CD14-positive monocyte (primary cell): ENCODE data around the gene PNN. TPM values are rescaled to one million over a fixed set of nuclear protein-coding genes. Genes with fewer than 3 reads are reported as not detected.
"Not testable (repeated sequence)": the region's sequence is repeated elsewhere in the genome, so short reads cannot be mapped to it uniquely, and the experiment has no call there.

Source experiments
- DNase-seq, 3 donors: peaks; one replicate each; pipeline ENCODE4 v3.0.0-alpha.2; 2011 to 2022
- H2AFZ ChIP-seq: 2 replicates; pipeline ENCODE4 v1.6.0; 2012; ENCODE audit warnings: mild to moderate bottlenecking, low read depth, low read length, inconsistent platforms; ENCODE audit not compliant: insufficient read depth, poor library complexity, severe bottlenecking
- H3K27ac ChIP-seq, 2 donors: 1 replicate in 1 of 2; 2 replicates in 1 of 2; pipeline ENCODE4 v1.5.1; 2012 to 2013; ENCODE audit warnings: low read length in 2 of 2, control low read depth in 1 of 2, inconsistent platforms in 1 of 2, low read depth in 1 of 2, mild to moderate bottlenecking in 1 of 2
- H3K27me3 ChIP-seq, 2 donors: one replicate each; pipeline versions ENCODE4 v1.6.0 to v1.6.1; 2011 to 2013; ENCODE audit warnings: low read length in 2 of 2; ENCODE audit not compliant: control insufficient read depth in 2 of 2, insufficient read depth in 2 of 2
- H3K36me3 ChIP-seq, 2 donors: replicated peaks in 1 of 2; 1 replicate in 1 of 2; 2 replicates in 1 of 2; pipeline versions ENCODE4 v1.5.1 to v1.6.1; 2012 to 2013; ENCODE audit warnings: low read length in 2 of 2, control low read depth in 1 of 2, inconsistent platforms in 1 of 2, mild to moderate bottlenecking in 1 of 2; ENCODE audit not compliant: insufficient read depth in 2 of 2, control insufficient read depth in 1 of 2
- H3K4me1 ChIP-seq, 2 donors: 1 replicate in 1 of 2; 2 replicates in 1 of 2; pipeline versions ENCODE4 v1.5.1 to v1.6.1; 2012 to 2013; ENCODE audit warnings: low read length in 2 of 2, control low read depth in 1 of 2, inconsistent platforms in 1 of 2, mild to moderate bottlenecking in 1 of 2, moderate library complexity in 1 of 2; ENCODE audit not compliant: insufficient read depth in 2 of 2, control insufficient read depth in 1 of 2
- H3K4me2 ChIP-seq: replicated peaks from 2 replicates; pipeline ENCODE3; 2012; ENCODE audit warnings: low read length, moderate library complexity, mild to moderate bottlenecking; ENCODE audit not compliant: poor library complexity, severe bottlenecking; ENCODE audit errors: extremely low read depth
- H3K4me3 ChIP-seq, 3 experiments: fragments of 200-600 bp in 1 of 3; sonication (generic) in 1 of 3; replicated peaks in 1 of 3; 1 replicate in 2 of 3; 2 replicates in 1 of 3; pipeline ENCODE4 v1.5.1; 2011 to 2013; ENCODE audit warnings: low read length in 3 of 3, mild to moderate bottlenecking in 3 of 3, control low read depth in 2 of 3, low read depth in 2 of 3, inconsistent platforms in 1 of 3, moderate library complexity in 1 of 3
- H3K79me2 ChIP-seq: 2 replicates; pipeline ENCODE4 v1.6.0; 2012; ENCODE audit warnings: mild to moderate bottlenecking, control low read depth, inconsistent platforms, low read length, moderate library complexity; ENCODE audit not compliant: insufficient read depth
- H3K9ac ChIP-seq: 2 replicates; pipeline ENCODE4 v1.6.0; 2017; ENCODE audit warnings: low read length, mild to moderate bottlenecking; ENCODE audit not compliant: insufficient read depth, poor library complexity, severe bottlenecking
- H3K9me3 ChIP-seq, 2 donors: replicated peaks in 1 of 2; 1 replicate in 1 of 2; 2 replicates in 1 of 2; pipeline versions ENCODE4 v1.5.1 to v1.6.1; 2012 to 2013; ENCODE audit warnings: low read length in 2 of 2, control low read depth in 1 of 2; ENCODE audit not compliant: control insufficient read depth in 1 of 2, insufficient read depth in 1 of 2
- H4K20me1 ChIP-seq: 2 replicates; pipeline ENCODE4 v1.6.0; 2012; ENCODE audit warnings: mild to moderate bottlenecking, low read length, control low read depth, moderate library complexity; ENCODE audit not compliant: insufficient read depth
- H3K27ac Mint-ChIP-seq, 7 donors: one replicate each; pipeline ENCODE4 v1.8.0; 2020; ENCODE audit warnings: mild to moderate bottlenecking in 7 of 7, mixed read lengths in 7 of 7, moderate library complexity in 6 of 7, inconsistent platforms in 2 of 7
- H3K27me3 Mint-ChIP-seq, 3 donors: one replicate each; pipeline ENCODE4 v1.8.0; 2021 to 2022; ENCODE audit warnings: low read depth in 3 of 3, mild to moderate bottlenecking in 3 of 3, mixed read lengths in 3 of 3, moderate library complexity in 3 of 3, inconsistent platforms in 1 of 3
- H3K36me3 Mint-ChIP-seq, 2 donors: one replicate each; pipeline ENCODE4 v1.8.0; 2020; ENCODE audit warnings: mixed read lengths in 2 of 2, inconsistent platforms in 1 of 2, mild to moderate bottlenecking in 1 of 2
- H3K4me1 Mint-ChIP-seq: one replicate; pipeline ENCODE4 v1.8.0; 2020; ENCODE audit warnings: mild to moderate bottlenecking, mixed read lengths
- H3K4me3 Mint-ChIP-seq, 2 donors: one replicate each; pipeline ENCODE4 v1.8.0; 2020; ENCODE audit warnings: mild to moderate bottlenecking in 2 of 2, mixed read lengths in 2 of 2, moderate library complexity in 1 of 2
- H3K9me3 Mint-ChIP-seq, 7 donors: one replicate each; pipeline ENCODE4 v1.8.0; 2020 to 2022; ENCODE audit warnings: mixed read lengths in 7 of 7, mild to moderate bottlenecking in 6 of 7, moderate library complexity in 6 of 7, inconsistent platforms in 2 of 7
- CTCF ChIP-seq: fragments of 200-600 bp; IDR thresholded peaks from one replicate; pipeline ENCODE4 v1.8.0; 2022; ENCODE audit warnings: antibody characterized with exemption, mild to moderate bottlenecking
- WGBS: methylation state at CpG from one replicate; pipeline ENCODE4 v1.1.5; 2013; ENCODE audit warnings: missing lambda C conversion rate; ENCODE audit not compliant: insufficient coverage; 5-methylcytosine and 5-hydroxymethylcytosine counted together
- intact Hi-C, 2 donors: fragments of 100-400 bp; cut with micrococcal nuclease; formaldehyde crosslinking; loops; one replicate each; pipeline versions ENCODE4 v1.15.0 to v1.15.1; 2023
- polyA plus RNA-seq, 3 donors: library from polyadenylated mRNA; depleted of rRNA in 1 of 3; unstranded in 2 of 3; stranded (reverse) in 1 of 3; fragments of 300-500 nt in 2 of 3; fragments of >200 nt in 1 of 3; fragmentation: Illumina TruSeq in 2 of 3; gene quantifications; 1 replicate in 2 of 3; 2 replicates in 1 of 3; pipeline ENCODE4 v1.2.3, GENCODE V29; 2012 to 2021

The PNN gene
- polyA plus RNA-seq, 3 donors, result 4.7 to 34.9 (median 9.0) TPM

- no peak for DNase-seq
- H3K27ac Mint-ChIP-seq, result peak overlapping the region in 2 of 7 donors; percentile 28 to 33
- Histone ChIP-seq H3K27ac (no peak overlapping the region), H3K79me2 (no peaks in the 10 kb centered on the region), H4K20me1 (peaks cover 21% of the 10 kb centered on the region), H3K4me3 (no peak overlapping the region), H3K9me3 (no peaks in the 10 kb centered on the region), H3K4me2 (no peak overlapping the region), H3K4me1 (no peaks in the 10 kb centered on the region), H3K27me3 (no peaks in the 10 kb centered on the region), H3K36me3 (peaks cover 30 to 34% of the 10 kb centered on the region in 2 donors), H2AFZ (no peak overlapping the region), H3K9ac (no peak overlapping the region)
- H3K4me3 Mint-ChIP-seq, result no peak overlapping the region
- no peaks in the 10 kb centered on the region for H3K9me3 Mint-ChIP-seq
- H3K36me3 Mint-ChIP-seq, result peaks cover 21 to 31% of the 10 kb centered on the region in 2 donors
- 93% methylated on average over 2 of the region's 4 CpGs for WGBS
- H3K4me1 Mint-ChIP-seq, result no peaks in the 10 kb centered on the region
- intact Hi-C loops, result no loop called here
- no peak for TF ChIP-seq CTCF
- H3K27me3 Mint-ChIP-seq, result no peaks in the 10 kb centered on the region
These were observed 12.0 kb downstream of the PNN start for GRCh38 chr14:39186941-39187525.

- no peak for TF ChIP-seq CTCF
- Mint-ChIP-seq H3K27me3 (no peaks in the 10 kb centered on the region), H3K9me3 (peaks cover 0 to 1% (median 0%) of the 10 kb centered on the region in 7 donors), H3K4me3 (no peak overlapping the region), H3K36me3 (no peaks in the 10 kb centered on the region), H3K27ac (peak overlapping the region in 1 of 7 donors; percentile 31), H3K4me1 (peaks cover 3% of the 10 kb centered on the region)
- Histone ChIP-seq H3K27ac (no peak overlapping the region), H3K9ac (no peak overlapping the region), H3K4me1 (no peaks in the 10 kb centered on the region), H3K9me3 (no peaks in the 10 kb centered on the region), H3K4me3 (no peak overlapping the region), H3K4me2 (no peak overlapping the region), H3K36me3 (no peaks in the 10 kb centered on the region), H2AFZ (no peak overlapping the region), H3K79me2 (no peaks in the 10 kb centered on the region), H4K20me1 (no peaks in the 10 kb centered on the region), H3K27me3 (no peaks in the 10 kb centered on the region)
- no peak for DNase-seq
- 100% methylated on average over 4 of the region's 5 CpGs for whole genome bisulfite sequencing
- intact Hi-C loops, result no loop called here
These were observed 28.9 kb downstream of the PNN start for GRCh38 chr14:39203659-39204606.

- H3K4me3 Mint-ChIP-seq, H3K4me1 Mint-ChIP-seq, H3K9me3 ChIP-seq, H3K36me3 ChIP-seq, H3K4me2 ChIP-seq, H3K27ac ChIP-seq, H3K27ac Mint-ChIP-seq, H3K4me3 ChIP-seq, H3K36me3 Mint-ChIP-seq, intact Hi-C loops, H3K9ac ChIP-seq, H3K27me3 ChIP-seq, H3K79me2 ChIP-seq, H2AFZ ChIP-seq, DNase-seq, H3K9me3 Mint-ChIP-seq, H3K27me3 Mint-ChIP-seq, H4K20me1 ChIP-seq, H3K4me1 ChIP-seq: not testable (repeated sequence)
- 80% methylated on average over 2 of the region's 2 CpGs for WGBS
These were observed 32.4 kb downstream of the PNN start for GRCh38 chr14:39207430-39207829.
